ENCODE data around the gene VAV3.
"Not testable (repeated sequence)": the region's sequence is repeated elsewhere in the genome, so short reads cannot be mapped to it uniquely, and the experiment has no call there.

VAV3 gene

GRCh38 chr1:107724648-107725047 lies 240.3 kb downstream of the VAV3 start:
- no peak for DNase-seq

DNA sequence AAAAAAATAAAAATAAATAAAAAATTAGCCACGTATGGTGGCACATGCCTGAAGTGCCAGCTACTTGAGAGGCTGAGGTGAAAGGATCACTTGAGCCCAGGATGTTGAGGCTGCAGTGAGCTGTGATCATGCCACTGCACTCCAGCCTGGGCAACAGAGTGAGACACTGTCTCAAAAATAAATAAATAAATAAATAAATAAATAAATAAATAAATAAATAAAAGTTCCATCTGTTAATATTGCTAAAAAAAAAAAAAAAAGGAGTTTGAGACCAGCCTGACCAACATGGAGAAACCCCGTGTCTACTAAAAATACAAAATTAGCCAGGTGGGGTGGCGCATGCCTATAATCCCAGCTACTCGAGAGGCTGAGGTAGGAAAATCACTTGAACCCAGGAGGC lies 244.8 kb downstream of the VAV3 start:
- not testable (repeated sequence) for DNase-seq

GRCh38 chr1:107710005-107710404 lies 255.0 kb downstream of the VAV3 start:
- DNase-seq, result no peak

DNA sequence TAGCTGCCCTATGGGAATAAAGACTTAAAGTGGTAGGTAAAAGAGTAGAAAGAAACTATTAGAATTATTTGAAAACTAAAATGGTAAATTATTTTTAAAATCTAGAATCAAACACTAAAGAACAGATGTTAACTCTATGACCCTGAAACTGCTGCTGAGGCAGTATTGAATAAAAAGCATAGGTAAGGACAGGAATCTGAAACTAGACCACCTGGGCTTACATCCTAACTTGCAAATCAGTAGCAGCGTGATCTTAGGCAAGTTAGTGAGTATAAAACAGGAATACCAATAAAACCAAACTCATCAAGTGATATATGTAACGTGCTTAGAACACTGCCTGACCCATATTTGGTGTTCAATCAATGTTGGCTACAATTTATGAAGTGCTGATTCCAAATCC lies 257.9 kb downstream of the VAV3 start:
- no peak for DNase-seq

- DNase-seq, result no peak
Measured at GRCh38 chr1:107706182-107706581, 258.8 kb downstream of the VAV3 start.

GRCh38 chr1:107704911-107705310 lies 260.1 kb downstream of the VAV3 start:
- DNase-seq, result no peak

DNA sequence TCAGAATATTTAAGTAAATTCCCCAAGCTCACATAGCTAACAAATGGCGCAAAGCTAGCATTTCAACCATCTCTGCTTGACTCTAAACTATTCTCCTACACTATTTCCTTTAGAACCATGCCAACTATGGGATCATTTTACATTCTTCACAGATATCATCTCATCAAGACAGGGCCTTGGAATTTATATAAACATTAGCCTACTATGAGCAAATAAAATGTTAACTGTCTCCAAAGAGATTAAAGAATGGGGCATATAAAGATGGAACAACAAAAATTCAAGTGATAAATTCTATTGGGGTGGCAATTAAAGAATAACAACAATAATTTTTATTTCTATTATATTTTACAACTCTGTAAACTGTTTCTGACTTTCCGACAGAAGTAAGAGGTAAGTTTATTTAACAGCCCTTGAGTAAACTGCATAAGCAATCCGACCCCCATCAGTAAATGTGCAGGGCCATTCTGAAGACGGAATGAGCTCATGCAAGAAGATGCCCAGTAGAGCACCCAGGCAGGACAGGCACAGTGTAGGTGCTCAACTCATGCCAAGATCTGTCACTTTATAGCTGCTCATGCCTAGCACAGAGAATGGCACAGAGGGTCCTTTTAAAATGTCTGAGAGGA lies 261.9 kb downstream of the VAV3 start:
- no peak for DNase-seq

- not testable (repeated sequence) for DNase-seq
Measured at GRCh38 chr1:107700651-107701050, 264.3 kb downstream of the VAV3 start.

GRCh38 chr1:107698161-107698560 lies 266.8 kb downstream of the VAV3 start:
- DNase-seq, result no peak

DNA sequence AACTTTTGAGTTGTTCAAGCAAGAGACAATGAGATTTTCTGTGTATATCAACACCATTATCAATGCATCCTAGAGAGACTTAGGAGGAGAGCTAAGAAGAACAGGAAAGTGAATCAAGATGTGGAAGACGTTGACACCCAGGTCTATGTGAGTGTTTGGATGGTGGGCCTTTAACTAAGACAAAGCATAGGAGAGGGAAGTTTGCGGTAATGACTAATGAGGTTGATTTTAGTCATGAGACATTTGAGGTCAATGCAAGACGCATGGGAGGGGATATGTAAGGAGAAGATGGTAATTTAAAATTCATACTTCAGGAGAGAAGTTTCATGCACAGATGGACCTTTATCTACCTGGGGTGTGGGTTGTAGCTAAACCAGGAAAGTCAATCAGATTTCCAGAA lies 269.6 kb downstream of the VAV3 start:
- no peak for DNase-seq

GRCh38 chr1:107692580-107693345 lies 272.2 kb downstream of the VAV3 start:
- no peak for DNase-seq

DNA sequence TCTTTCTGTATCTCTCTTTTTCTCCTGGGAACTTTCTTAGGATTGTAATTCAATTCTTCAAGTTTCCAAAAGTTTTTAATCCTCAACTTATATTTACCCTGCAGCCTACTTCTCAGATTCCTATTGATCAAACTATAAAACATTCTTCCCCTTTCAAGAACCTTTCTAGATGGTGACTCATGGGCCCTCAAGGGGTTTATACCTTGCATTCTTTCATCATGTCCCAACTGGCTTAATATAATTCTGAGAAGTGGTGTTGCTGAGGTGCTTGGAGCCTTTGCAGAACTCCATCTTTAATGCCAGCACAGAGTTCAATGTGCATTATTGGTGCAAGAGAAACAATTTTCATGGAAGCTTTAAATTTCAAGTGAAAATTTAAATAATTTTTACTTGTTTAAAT lies 273.4 kb downstream of the VAV3 start:
- DNase-seq, result no peak

- DNase-seq, result no peak
Measured at GRCh38 chr1:107690491-107690890, 274.5 kb downstream of the VAV3 start.

- no peak for DNase-seq
Measured at GRCh38 chr1:107689733-107690132, 275.2 kb downstream of the VAV3 start.

DNA sequence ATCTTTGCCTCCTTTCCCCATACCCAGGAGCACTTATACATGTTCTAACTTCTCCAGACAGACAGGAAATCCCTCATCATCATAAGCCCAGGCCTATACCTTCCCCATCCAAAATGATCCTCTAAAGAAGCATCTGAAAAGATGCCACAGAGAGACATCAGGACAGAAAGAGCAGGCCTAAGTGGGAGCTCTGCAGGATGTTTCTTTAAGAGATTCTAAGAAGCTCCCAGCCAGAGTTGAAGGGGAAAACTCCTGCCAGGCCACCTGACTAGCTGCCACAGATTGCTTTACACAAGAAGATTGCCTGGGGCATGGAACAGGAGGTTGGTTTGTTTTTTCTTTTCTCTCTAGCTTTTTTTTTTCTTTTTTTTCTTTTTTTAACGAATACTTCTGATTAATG lies 275.8 kb downstream of the VAV3 start:
- no peak for DNase-seq

DNA sequence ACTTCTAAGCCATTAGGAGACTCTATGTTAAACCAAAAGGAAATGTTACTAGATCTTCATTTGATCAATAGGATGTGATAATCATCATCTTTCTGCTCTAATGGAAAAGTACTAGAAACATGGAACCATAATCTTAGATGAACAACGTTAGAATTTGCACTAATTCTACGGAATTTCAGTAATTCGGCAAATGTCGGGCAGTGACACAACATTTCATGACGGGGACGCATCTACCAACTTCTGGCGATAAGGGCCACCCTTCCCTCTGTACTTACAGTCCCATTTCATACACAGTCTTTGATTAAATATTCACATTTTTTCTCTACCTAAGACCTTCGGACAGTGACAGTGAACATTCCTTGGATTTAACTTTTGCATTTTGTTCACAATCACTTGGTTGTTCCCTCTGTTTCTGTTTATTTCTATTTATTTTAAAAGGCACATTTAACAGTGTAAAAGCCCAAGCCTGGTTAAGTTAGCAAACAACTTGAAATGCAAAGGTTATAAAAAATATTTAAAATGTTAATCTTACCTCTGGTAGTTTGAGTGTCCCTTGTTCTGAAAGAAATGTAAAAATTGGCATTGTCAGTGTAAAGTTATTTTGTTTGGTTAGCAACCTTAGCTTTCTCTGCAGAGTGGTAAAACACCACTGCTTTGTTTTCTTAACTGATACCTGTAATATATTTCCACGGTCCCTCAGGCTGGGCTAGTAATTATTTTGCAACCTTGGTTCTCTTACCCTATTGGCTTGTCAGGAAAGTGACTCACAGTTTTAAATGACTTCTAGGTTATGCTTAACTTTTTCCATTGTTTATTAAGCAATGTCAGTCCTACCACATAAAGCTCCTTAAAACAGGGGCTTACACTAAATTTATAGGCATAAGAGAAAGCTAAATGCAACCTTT lies 276.9 kb downstream of the VAV3 start:
- DNase-seq, result no peak

DNA sequence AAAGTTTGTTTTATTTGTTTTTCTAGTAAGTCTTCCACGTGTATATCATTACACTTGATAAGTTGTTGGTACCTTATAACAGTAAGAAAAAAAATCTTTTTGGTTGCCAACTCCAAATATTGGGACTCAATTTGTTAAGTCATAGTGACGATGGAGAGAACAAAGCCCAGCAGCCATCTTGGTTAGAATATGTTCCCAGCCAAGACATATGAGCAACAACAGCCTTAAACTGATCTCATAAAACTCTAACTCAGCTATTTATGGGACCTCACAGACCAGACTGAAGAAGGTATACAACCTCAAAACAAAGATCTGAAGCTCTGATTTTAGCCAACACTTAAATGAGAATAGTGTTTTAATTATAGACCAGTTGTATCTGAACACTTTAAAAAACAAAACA lies 281.3 kb downstream of the VAV3 start:
- no peak for DNase-seq

DNA sequence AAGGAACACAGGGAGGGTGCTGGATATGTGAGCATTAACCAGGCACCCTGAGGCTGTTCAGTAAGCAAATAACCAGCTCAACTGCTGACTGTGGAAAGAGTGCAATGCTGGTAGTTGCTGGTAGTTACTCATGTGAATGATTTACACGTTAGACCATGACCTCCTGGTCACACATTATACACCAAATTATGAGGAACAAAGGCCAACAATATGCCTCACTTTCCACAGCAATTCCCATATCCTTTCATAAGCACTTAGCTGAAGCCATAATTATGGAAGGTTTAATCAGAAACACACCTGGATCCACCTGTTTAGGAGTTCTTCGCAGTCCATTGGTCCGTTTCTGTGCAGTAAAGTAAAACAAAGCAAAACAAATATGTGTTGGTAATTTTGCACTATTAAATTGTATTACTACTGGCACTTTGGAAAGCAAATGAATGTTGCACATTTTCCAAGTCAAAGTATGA lies 281.8 kb downstream of the VAV3 start:
- no peak for DNase-seq

GRCh38 chr1:107682467-107682866 lies 282.5 kb downstream of the VAV3 start:
- no peak for DNase-seq

DNA sequence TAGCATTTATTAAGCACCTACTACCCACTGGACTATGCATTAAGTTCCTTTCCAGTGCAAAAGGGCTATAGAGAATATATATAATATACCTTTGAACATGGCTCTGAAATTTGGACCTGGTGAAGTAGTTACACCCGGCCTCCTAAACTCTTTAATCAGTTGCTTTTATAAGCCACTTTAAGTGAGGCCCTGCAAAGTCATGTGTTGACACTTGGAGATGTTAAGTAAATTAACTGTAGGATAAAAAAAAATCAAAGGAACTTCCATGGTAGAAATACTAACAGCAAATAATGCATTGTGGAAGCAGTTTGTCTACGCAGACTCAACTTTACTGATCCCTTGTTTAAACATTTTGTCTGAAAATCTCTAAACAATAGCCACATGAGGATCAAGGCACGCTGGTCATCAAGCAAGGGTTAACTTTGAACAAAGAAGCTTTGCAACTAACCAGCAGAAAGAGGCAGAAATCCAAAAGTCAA lies 283.9 kb downstream of the VAV3 start:
- no peak for DNase-seq

GRCh38 chr1:107680579-107680985 lies 284.4 kb downstream of the VAV3 start:
- DNase-seq, result no peak

DNA sequence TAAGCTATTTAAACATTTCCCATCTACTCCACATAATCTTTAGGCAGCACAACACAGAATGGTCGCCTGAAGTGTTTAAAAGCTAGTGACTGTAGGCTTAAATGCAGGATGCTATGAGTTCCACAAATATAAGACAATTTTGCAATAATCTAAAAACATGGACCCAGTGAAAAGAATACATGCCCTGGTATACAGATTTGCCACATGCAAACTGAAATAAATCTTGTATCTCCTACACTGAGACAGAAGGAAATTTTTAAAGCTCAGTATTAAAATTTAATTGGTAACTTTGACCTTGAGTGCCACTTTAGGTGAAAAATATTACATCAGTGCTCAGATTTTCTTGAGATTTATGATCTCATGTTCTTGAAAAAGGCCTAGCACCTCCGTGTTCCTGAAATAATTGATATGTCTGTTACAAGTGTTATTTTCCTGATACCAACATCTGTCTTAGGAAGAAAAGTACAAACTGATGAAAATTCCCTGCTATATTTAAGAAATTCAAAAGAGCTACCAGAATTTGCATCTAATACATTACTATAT lies 285.5 kb downstream of the VAV3 start:
- no peak for DNase-seq

DNA sequence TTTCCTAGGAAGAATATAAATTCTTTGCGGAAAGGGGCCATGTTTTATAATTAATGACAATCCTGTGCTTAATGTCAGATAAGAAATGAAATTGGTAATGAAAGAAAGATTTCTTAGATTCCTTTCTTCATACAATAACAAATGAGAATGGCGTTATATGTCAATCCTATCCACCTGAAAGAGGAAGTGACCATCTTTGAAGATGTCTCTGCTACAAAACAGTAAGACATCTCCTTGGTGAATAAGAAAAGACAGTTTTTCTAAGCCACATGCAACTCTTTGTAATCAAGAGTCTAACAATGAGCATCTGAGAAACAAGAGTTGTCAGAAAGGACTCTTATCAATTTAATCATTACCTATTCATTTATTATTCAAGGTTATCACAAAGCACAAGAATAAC lies 286.0 kb downstream of the VAV3 start:
- DNase-seq, result no peak

Measured in activated naive CD4-positive, alpha-beta T cell (primary cell).